Activated CD4-positive, alpha-beta T cell treated with anti-CD3 and anti-CD28 coated beads, Interleukin-2, amount 10 ng/mL, durations not matched to agents 7 days and 5 days (primary cell): ENCODE results near the gene UROC1. TPM values are rescaled to one million over a fixed set of nuclear protein-coding genes. Genes with fewer than 3 reads are reported as not detected.

Experiments
- CTCF ChIA-PET: fragments of 350-600 bp; sonication (Branson Sonifier 250); formaldehyde crosslinking; loops from one replicate; lab custom pipeline; 2021; ENCODE audit warnings: antibody characterized with exemption; lab: Charles Lee
- POLR2A ChIA-PET: fragments of 350-600 bp; sonication (Branson Sonifier 250); formaldehyde crosslinking; loops from one replicate; lab custom pipeline; 2021; ENCODE audit warnings: antibody characterized with exemption; lab: Charles Lee
- DNase-seq: peaks from one replicate; pipeline ENCODE4 v3.0.0-alpha.2; 2020
- H3K27ac Mint-ChIP-seq: one replicate; pipeline ENCODE4 v1.8.0; 2021; ENCODE audit warnings: mild to moderate bottlenecking, moderate library complexity, mixed read lengths
- H3K27me3 Mint-ChIP-seq: one replicate; pipeline ENCODE4 v1.8.0; 2021; ENCODE audit warnings: mixed read lengths
- H3K36me3 Mint-ChIP-seq: one replicate; pipeline ENCODE4 v1.8.0; 2021; ENCODE audit warnings: low read depth, mixed read lengths
- H3K4me1 Mint-ChIP-seq: one replicate; pipeline ENCODE4 v1.8.0; 2021; ENCODE audit warnings: mixed read lengths
- H3K4me3 Mint-ChIP-seq: one replicate; pipeline ENCODE4 v1.8.0; 2021; ENCODE audit warnings: mild to moderate bottlenecking, moderate library complexity, mixed read lengths
- H3K9me3 Mint-ChIP-seq: one replicate; pipeline ENCODE4 v1.8.0; 2021; ENCODE audit warnings: mixed read lengths
- total RNA-seq, 2 experiments: library from RNA; stranded (reverse); gene quantifications; one replicate each; pipeline ENCODE4 v1.2.3, GENCODE V29; 2021

Gene UROC1
- total RNA-seq, 2 experiments from 2014 or later: not detected

- Mint-ChIP-seq H3K36me3 (no peaks in the 10 kb centered on the region), H3K4me1 (peaks cover 10% of the 10 kb centered on the region), H3K27me3 (no peaks in the 10 kb centered on the region), H3K9me3 (no peaks in the 10 kb centered on the region), H3K27ac (no peak overlapping the region), H3K4me3 (no peak overlapping the region)
- ChIA-PET CTCF (no interaction called here), POLR2A (no interaction called here)
- DNase-seq: no peak
Observed at GRCh38 chr3:126500016-126500415, 17.6 kb downstream of the UROC1 start.

DNA sequence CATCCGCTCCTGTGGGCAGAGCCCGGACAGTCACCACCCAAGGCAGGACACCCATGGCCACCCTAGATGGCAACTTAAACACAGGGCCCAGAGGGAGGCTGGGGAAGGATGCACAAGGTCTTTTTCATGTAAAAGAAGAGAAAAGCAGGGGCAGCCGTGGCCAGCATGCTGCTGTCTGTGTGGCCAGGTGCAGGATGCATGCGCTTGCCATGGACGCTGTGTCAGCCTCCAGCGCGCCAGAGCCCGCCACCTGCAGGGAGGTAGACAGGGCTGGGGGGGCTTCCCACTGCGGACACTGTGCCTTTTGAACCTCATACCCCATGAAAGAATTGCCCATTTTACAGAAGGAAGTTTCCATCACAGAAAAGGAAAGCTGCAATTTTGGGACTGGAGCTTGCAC lies 18.2 kb downstream of the UROC1 start:
- ChIA-PET POLR2A (no interaction called here), CTCF (no interaction called here)
- H3K4me1 Mint-ChIP-seq: peaks cover 11% of the 10 kb centered on the region
- H3K9me3 Mint-ChIP-seq: no peaks in the 10 kb centered on the region
- DNase-seq: no peak
- no peaks in the 10 kb centered on the region for H3K36me3 Mint-ChIP-seq
- H3K27ac Mint-ChIP-seq: no peak overlapping the region
- no peak overlapping the region for H3K4me3 Mint-ChIP-seq
- H3K27me3 Mint-ChIP-seq: no peaks in the 10 kb centered on the region

GRCh38 chr3:126498929-126499328 lies 18.6 kb downstream of the UROC1 start:
- Mint-ChIP-seq H3K9me3 (no peaks in the 10 kb centered on the region), H3K27ac (peak overlapping the region; percentile 63), H3K4me1 (peaks cover 14% of the 10 kb centered on the region), H3K36me3 (no peaks in the 10 kb centered on the region), H3K27me3 (no peaks in the 10 kb centered on the region), H3K4me3 (no peak overlapping the region)
- ChIA-PET CTCF (no interaction called here), POLR2A (no interaction called here)
- no peak for DNase-seq

DNA sequence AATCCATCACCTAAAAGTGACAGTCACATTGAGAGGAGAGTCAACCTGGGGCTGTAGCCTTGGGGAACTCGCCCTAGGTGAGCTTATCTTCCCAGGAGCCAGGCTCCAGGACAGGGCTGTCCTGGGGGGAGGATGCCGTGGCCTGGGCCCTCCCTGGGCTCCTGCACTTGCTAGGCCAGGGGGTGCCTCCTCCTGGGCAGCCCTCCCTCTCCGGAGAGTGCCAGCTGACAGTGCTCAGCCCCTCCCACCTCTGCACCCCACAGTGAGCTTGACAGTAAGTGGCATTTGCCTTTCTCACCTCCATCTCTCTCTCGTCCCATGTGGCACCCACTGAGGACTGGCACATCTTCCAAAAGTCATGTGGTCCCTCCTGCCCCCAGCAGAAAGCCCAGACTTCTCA lies 19.1 kb downstream of the UROC1 start:
- Mint-ChIP-seq H3K36me3 (no peaks in the 10 kb centered on the region), H3K9me3 (no peaks in the 10 kb centered on the region), H3K4me3 (no peak overlapping the region), H3K27ac (peak overlapping the region; percentile 63), H3K4me1 (peaks cover 15% of the 10 kb centered on the region), H3K27me3 (no peaks in the 10 kb centered on the region)
- CTCF ChIA-PET: no interaction called here
- no peak for DNase-seq
- POLR2A ChIA-PET: no interaction called here

DNA sequence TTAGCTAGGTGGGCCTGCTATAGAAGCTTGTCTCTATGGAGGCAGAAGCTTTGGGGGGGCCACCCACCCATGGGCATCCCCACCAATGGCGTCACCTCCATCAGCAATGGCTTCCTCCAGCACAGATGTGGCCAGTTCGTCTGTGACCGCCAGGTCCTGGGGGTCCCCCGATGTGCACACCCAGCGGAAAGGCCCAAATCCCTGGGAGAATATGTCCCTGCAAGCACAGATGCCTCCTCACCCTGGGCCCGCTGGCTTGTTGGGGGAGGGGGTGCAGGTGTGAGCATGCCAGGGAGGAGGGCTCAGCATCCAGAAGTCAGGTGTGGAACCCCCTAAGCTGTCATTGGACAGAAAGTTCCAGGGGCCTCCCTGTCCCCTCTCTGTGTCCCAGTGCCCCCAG lies 19.6 kb downstream of the UROC1 start:
- CTCF ChIA-PET: no interaction called here

DNA sequence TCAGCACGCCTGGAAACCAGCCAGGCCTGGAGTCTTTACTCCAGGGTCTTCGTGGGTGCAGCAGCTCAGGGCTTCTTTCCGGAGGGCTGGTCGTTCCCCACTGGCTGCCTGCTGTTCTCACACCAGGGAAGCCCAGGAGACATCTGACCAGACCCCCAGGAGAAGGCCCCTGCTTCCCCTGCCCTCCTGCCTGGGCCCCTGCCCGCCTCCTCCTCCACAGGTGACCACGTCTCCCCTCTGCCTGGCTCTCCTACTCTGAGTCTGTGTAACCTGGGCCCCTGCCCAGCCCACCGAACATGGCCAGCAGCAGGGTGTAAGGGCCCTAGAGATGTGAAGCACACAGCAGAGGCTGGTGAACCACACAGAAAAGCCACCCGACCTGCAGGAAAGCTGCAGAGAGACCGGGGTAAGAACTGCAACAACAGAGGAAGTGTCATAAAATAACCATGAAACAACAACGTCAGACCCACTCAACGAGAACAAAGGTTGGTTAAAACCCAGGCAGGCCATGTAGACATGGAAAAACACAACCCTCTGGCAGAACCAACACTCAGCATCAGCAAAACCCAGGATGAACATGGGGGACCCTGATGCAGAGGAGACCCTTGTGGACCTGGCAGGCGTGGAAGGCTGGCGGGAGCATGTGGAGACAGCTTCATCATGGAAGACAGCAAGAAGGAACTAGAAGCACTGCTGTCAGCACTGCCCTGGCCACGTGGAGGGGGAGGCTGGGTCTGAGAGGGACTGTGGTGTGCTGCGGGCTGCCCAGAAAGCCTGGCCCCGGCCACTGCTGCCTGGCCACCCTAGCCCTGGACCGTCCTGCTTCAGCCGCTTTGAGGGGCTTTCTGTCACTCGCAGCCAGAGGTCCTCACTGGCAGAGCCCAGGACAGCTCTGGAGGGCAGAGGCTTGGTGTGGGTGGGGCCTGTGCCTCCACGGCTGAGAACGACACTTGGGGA lies 20.4 kb downstream of the UROC1 start:
- Mint-ChIP-seq H3K4me1 (peaks cover 17% of the 10 kb centered on the region), H3K36me3 (no peaks in the 10 kb centered on the region), H3K27ac (peak overlapping the region; percentile 68), H3K27me3 (no peaks in the 10 kb centered on the region), H3K9me3 (no peaks in the 10 kb centered on the region), H3K4me3 (no peak overlapping the region)
- ChIA-PET POLR2A (no interaction called here), CTCF (interaction anchor here (0.8 kb wide), 1 partner anchor 14 kb away, joined by 3 read pairs; no protein-coding TSS in a partner anchor)
- no peak for DNase-seq

More for the DNA sequence above, 19.6 kb downstream of the UROC1 start:
- Mint-ChIP-seq H3K4me3 (no peak overlapping the region), H3K27ac (no peak overlapping the region), H3K27me3 (no peaks in the 10 kb centered on the region), H3K4me1 (peaks cover 17% of the 10 kb centered on the region), H3K36me3 (no peaks in the 10 kb centered on the region), H3K9me3 (no peaks in the 10 kb centered on the region)
- POLR2A ChIA-PET: no interaction called here
- DNase-seq: no peak

DNA sequence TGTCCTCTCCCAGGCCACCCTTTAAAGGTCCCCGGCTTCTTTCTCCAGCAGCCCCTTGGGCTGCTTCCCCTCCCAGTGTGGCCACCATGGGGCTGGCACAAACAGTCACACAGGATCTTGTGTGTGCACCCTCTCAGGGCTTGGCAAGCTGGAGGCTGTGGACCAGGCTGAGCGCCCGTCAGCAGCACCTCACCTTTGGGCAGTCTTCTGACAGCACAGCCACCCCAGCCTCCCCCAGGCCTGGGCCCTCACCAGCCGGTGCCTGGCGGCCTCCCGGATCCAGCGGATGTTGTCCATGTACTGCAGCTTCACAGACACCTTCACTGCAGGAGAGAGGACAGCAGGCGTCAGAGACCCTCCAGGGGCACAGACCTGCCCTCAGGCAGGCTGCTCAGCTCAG lies 21.8 kb downstream of the UROC1 start:
- peaks cover 17% of the 10 kb centered on the region for H3K4me1 Mint-ChIP-seq
- H3K27ac Mint-ChIP-seq: no peak overlapping the region

DNA sequence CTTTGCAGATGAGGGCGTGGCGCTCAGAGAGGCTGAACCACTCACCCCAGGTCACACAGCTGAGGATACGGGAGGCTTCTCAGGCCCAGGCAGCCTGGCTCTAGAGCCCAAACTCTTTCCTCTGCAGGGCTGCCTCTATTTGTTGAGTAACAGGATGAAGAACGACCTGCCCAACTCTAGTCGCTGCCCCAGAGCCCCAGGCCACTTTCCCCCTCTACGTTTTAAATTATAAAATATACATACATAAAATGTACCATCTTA lies 22.7 kb downstream of the UROC1 start:
- ChIA-PET CTCF (no interaction called here), POLR2A (no interaction called here)
- DNase-seq: no peak
- Mint-ChIP-seq H3K4me1 (peaks cover 17% of the 10 kb centered on the region), H3K9me3 (no peaks in the 10 kb centered on the region), H3K27me3 (no peaks in the 10 kb centered on the region), H3K4me3 (no peak overlapping the region), H3K36me3 (no peaks in the 10 kb centered on the region), H3K27ac (no peak overlapping the region)

More for the DNA sequence above, 21.8 kb downstream of the UROC1 start:
- Mint-ChIP-seq H3K27me3 (no peaks in the 10 kb centered on the region), H3K4me3 (no peak overlapping the region), H3K9me3 (no peaks in the 10 kb centered on the region), H3K36me3 (no peaks in the 10 kb centered on the region)
- POLR2A ChIA-PET: no interaction called here
- DNase-seq: no peak
- CTCF ChIA-PET: interaction anchor here (1.4 kb wide), 1 partner anchor 15 kb away, joined by 3 read pairs; no protein-coding TSS in a partner anchor

DNA sequence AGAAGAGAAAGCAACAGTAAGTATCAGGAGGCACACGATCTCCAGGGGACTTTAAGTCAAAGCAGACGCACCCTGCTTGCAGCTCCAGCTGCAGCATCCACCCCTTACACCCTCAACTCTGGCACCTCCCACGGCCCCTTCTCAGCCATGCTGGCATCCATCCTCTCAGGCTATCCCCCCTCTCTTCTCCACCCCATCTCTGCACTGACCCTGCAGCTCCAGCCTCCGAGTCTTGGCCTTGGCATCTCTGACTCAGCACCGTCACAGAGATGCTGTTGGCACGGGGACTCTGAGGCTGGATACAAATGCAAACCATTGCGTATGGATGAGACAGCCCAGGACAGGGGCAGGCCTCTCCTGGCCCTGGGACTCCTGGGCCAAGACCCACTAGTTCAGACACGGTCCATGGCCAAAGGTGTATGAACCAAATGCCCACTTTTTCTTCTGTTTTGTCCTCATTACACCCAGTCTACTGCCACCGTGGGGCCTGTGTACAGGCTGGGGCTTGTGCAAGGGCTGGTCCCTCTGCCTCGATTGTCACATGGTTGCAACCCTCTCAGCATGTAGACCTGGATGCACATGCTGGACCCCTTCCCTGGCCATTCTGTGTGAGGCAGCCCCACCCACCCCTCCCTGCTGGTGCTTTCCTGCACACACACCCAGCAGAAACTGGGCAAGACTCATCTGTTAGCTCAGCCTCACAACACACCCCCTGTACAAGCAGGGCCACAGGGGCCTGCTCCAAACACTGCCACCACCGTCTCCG lies 23.2 kb downstream of the UROC1 start:
- POLR2A ChIA-PET: no interaction called here
- Mint-ChIP-seq H3K36me3 (no peaks in the 10 kb centered on the region), H3K27me3 (no peaks in the 10 kb centered on the region), H3K4me1 (peaks cover 17% of the 10 kb centered on the region), H3K27ac (no peak overlapping the region), H3K4me3 (no peak overlapping the region), H3K9me3 (no peaks in the 10 kb centered on the region)
- CTCF ChIA-PET: interaction anchor here (0.8 kb wide), 1 partner anchor 10 kb away, joined by 3 read pairs; no protein-coding TSS in a partner anchor
- DNase-seq: no peak

DNA sequence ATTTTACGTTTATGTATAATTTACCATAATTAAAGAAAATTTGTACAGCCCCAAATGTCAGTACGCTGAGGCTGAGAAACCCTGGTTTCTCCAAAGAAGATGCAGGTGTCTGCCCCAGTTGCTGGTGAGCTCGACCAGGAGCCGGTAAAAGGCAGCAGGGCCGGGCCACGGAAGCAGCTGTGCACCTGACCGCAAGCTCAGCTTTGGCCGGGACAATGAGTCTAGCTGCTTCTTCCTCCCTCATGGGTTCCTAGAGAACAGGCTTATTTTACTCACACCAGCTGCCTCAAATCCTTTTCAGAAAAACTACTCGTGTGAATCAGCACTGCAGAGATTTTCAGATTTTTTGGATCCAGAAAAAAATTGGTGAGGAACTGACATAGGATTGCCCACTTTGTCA lies 23.8 kb downstream of the UROC1 start:
- H3K27me3 Mint-ChIP-seq: no peaks in the 10 kb centered on the region
- H3K4me3 Mint-ChIP-seq: no peak overlapping the region
- H3K27ac Mint-ChIP-seq: no peak overlapping the region
- H3K4me1 Mint-ChIP-seq: peaks cover 13% of the 10 kb centered on the region
- H3K9me3 Mint-ChIP-seq: no peaks in the 10 kb centered on the region
- no peaks in the 10 kb centered on the region for H3K36me3 Mint-ChIP-seq
- no peak for DNase-seq
- ChIA-PET CTCF (interaction anchor here (0.8 to 1.2 kb wide), 2 partner anchors 9 to 17 kb away, joined by 3 read pairs; no protein-coding TSS in a partner anchor), POLR2A (no interaction called here)

DNA sequence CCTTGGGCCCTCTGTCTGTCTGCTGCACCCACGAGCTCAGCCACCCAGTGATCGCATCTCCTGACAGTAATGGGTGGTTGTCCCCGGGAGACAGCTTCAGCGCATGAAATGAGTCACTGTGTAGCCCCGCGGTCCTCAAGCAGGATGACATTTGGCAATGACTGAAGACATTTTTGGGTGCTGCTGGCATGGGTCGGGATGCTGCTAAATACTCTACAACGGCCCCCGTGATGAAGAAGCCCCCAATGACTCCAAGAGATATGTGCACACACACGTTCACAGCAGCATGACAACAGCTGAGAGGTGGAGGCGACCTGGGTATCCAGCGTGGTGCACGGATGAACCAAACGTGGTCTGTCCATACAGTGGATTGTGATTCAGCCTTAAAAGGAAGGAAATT lies 24.5 kb downstream of the UROC1 start:
- no peak overlapping the region for H3K4me3 Mint-ChIP-seq
- DNase-seq: no peak
- CTCF ChIA-PET: interaction anchor here (0.5 to 1.2 kb wide), 2 partner anchors 17 to 360 kb away, joined by 3 to 5 read pairs; no protein-coding TSS in a partner anchor
- no peaks in the 10 kb centered on the region for H3K27me3 Mint-ChIP-seq
- H3K9me3 Mint-ChIP-seq: no peaks in the 10 kb centered on the region
- no peaks in the 10 kb centered on the region for H3K36me3 Mint-ChIP-seq
- POLR2A ChIA-PET: no interaction called here
- peaks cover 12% of the 10 kb centered on the region for H3K4me1 Mint-ChIP-seq
- H3K27ac Mint-ChIP-seq: no peak overlapping the region

GRCh38 chr3:126491221-126492013 lies 26.2 kb downstream of the UROC1 start:
- ChIA-PET CTCF (no interaction called here), POLR2A (no interaction called here)
- H3K4me1 Mint-ChIP-seq: peaks cover 19% of the 10 kb centered on the region
- no peaks in the 10 kb centered on the region for H3K9me3 Mint-ChIP-seq
- no peaks in the 10 kb centered on the region for H3K27me3 Mint-ChIP-seq
- DNase-seq: no peak
- no peaks in the 10 kb centered on the region for H3K36me3 Mint-ChIP-seq
- no peak overlapping the region for H3K4me3 Mint-ChIP-seq
- no peak overlapping the region for H3K27ac Mint-ChIP-seq
